SK-N-SH (cell line): ENCODE data around the gene SLC44A5.

ENCODE experiments used
- JUND ChIP-seq: IDR thresholded peaks from 2 replicates; pipeline ENCODE4 v1.4.0; 2012
- MAX ChIP-seq: IDR thresholded peaks from 2 replicates; pipeline ENCODE4 v1.4.0; 2012; ENCODE audit warnings: low read depth
- MEF2A ChIP-seq: IDR thresholded peaks from 2 replicates; pipeline ENCODE4 v1.4.0; 2012; ENCODE audit warnings: low read depth, borderline replicate concordance
- TF ChIP-seq, protein P1 (sequence below): fragments of 200-600 bp; sonication (generic); IDR thresholded peaks from 2 replicates; pipeline ENCODE4 v1.6.1; 2017; ENCODE audit warnings: antibody characterized with exemption, mild to moderate bottlenecking, moderate library complexity

DNA sequence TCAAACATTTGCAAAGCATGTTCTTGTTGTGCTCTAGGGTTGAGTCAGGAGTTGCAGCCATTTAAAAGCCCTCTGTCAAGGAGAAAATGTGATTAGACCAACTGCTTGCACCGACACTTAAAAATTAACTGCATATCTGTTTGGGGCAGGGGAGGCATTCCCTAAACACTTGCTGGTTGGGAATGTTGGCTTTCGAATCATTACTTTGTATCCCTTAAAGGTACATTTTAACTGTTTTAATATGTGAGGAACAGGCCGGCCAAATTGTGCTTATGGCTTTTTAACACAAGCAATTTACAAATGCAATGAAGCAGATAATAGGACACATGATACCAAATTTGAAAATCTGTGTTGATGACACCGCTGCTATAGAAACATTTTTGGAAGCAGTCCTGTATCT lies 317.6 kb downstream of the SLC44A5 start:
- TF ChIP-seq, protein P1, sequence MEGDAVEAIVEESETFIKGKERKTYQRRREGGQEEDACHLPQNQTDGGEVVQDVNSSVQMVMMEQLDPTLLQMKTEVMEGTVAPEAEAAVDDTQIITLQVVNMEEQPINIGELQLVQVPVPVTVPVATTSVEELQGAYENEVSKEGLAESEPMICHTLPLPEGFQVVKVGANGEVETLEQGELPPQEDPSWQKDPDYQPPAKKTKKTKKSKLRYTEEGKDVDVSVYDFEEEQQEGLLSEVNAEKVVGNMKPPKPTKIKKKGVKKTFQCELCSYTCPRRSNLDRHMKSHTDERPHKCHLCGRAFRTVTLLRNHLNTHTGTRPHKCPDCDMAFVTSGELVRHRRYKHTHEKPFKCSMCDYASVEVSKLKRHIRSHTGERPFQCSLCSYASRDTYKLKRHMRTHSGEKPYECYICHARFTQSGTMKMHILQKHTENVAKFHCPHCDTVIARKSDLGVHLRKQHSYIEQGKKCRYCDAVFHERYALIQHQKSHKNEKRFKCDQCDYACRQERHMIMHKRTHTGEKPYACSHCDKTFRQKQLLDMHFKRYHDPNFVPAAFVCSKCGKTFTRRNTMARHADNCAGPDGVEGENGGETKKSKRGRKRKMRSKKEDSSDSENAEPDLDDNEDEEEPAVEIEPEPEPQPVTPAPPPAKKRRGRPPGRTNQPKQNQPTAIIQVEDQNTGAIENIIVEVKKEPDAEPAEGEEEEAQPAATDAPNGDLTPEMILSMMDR: no peak
- no peak for TF ChIP-seq MAX
- no peak for TF ChIP-seq JUND
- no peak for TF ChIP-seq MEF2A
